WTC11 (cell line): ENCODE measurements around the gene PPM1L. TPM values are rescaled to one million over a fixed set of nuclear protein-coding genes. Genes with fewer than 3 reads are reported as not detected.

Source experiments
- ATAC-seq: fragments of 200-7000 bp; cut with Tn5 transposase; 2 replicates; pipeline ENCODE4 v1.10.0; 2021; ENCODE audit warnings: mild to moderate bottlenecking, moderate library complexity
- CTCF ChIA-PET: fragments of 300-600 bp; sonication (Branson Sonifier 250); formaldehyde crosslinking; loops from one replicate; lab custom pipeline; 2021; ENCODE audit warnings: antibody characterized with exemption; lab: Charles Lee
- POLR2A ChIA-PET: fragments of 350-600 bp; sonication (Branson Sonifier 250); formaldehyde crosslinking; loops from one replicate; lab custom pipeline; 2021; ENCODE audit warnings: antibody characterized with exemption; lab: Charles Lee
- DNase-seq: peaks from one replicate; pipeline ENCODE4 v3.0.0; 2021; ENCODE audit warnings: low spot score
- H3K27ac Mint-ChIP-seq: 2 replicates; pipeline ENCODE4 v1.8.0; 2021; ENCODE audit warnings: mixed read lengths
- H3K27me3 Mint-ChIP-seq: 2 replicates; pipeline ENCODE4 v1.8.0; 2021; ENCODE audit warnings: low read depth, mild to moderate bottlenecking, moderate library complexity, mixed read lengths
- H3K36me3 Mint-ChIP-seq: 2 replicates; pipeline ENCODE4 v1.8.0; 2021; ENCODE audit warnings: mixed read lengths
- H3K4me1 Mint-ChIP-seq: 2 replicates; pipeline ENCODE4 v1.8.0; 2022; ENCODE audit warnings: mixed read lengths
- H3K4me3 Mint-ChIP-seq: 2 replicates; pipeline ENCODE4 v1.8.0; 2021; ENCODE audit warnings: mild to moderate bottlenecking, moderate library complexity, mixed read lengths
- H3K9me3 Mint-ChIP-seq: 2 replicates; pipeline ENCODE4 v1.8.0; 2021; ENCODE audit warnings: mixed read lengths
- CDX4 ChIP-seq: fragments of 250-450 bp; sonication (Bioruptor Pico); IDR thresholded peaks from 2 replicates; pipeline ENCODE4 v1.9.0; 2021; ENCODE audit warnings: moderate library complexity, mild to moderate bottlenecking, inconsistent platforms, borderline replicate concordance
- E2F1 ChIP-seq: sonication (generic); formaldehyde crosslinking; IDR thresholded peaks from 2 replicates; pipeline ENCODE4 v1.8.0; 2022; ENCODE audit warnings: mild to moderate bottlenecking, missing genetic modification reagents
- ELF4 ChIP-seq: sonication (generic); formaldehyde crosslinking; IDR thresholded peaks from 2 replicates; pipeline ENCODE4 v1.8.1; 2022; ENCODE audit warnings: low read depth, mild to moderate bottlenecking, moderate library complexity, missing genetic modification reagents
- ERG ChIP-seq: fragments of 250-450 bp; sonication (Bioruptor Pico); IDR thresholded peaks from 2 replicates; pipeline ENCODE4 v1.8.0; 2021; ENCODE audit warnings: mild to moderate bottlenecking
- FOXJ3 ChIP-seq: sonication (generic); formaldehyde crosslinking; IDR thresholded peaks from 2 replicates; pipeline ENCODE4 v1.9.0; 2021; ENCODE audit warnings: missing genetic modification reagents, mild to moderate bottlenecking, borderline replicate concordance
- FOXK1 ChIP-seq: sonication (generic); formaldehyde crosslinking; IDR thresholded peaks from 2 replicates; pipeline ENCODE4 v1.8.0; 2022; ENCODE audit warnings: mild to moderate bottlenecking, moderate library complexity, missing genetic modification reagents
- MLX ChIP-seq: sonication (generic); formaldehyde crosslinking; IDR thresholded peaks from 2 replicates; pipeline ENCODE4 v1.8.1; 2023; ENCODE audit warnings: mild to moderate bottlenecking, missing genetic modification reagents, moderate library complexity
- NFYB ChIP-seq: sonication (generic); formaldehyde crosslinking; conservative IDR thresholded peaks from 2 replicates; pipeline ENCODE4 v1.8.0; 2022; ENCODE audit warnings: low read depth, missing genetic modification reagents
- RELA ChIP-seq: sonication (generic); formaldehyde crosslinking; IDR thresholded peaks from 2 replicates; pipeline ENCODE4 v1.8.1; 2022; ENCODE audit warnings: missing genetic modification reagents, mild to moderate bottlenecking, borderline replicate concordance
- TCF7 ChIP-seq: sonication (generic); formaldehyde crosslinking; IDR thresholded peaks from 2 replicates; pipeline ENCODE4 v1.8.0; 2022; ENCODE audit warnings: mild to moderate bottlenecking, low read depth, missing genetic modification reagents, moderate library complexity
- ZNF121 ChIP-seq: sonication (generic); formaldehyde crosslinking; IDR thresholded peaks from 2 replicates; pipeline ENCODE4 v1.8.0; 2023; ENCODE audit warnings: missing genetic modification reagents
- ZNF416 ChIP-seq: fragments of 250-450 bp; sonication (Bioruptor Pico); IDR thresholded peaks from 2 replicates; pipeline ENCODE4 v1.9.0; 2021; ENCODE audit warnings: mild to moderate bottlenecking, inconsistent platforms
- ZSCAN18 ChIP-seq: fragments of 250-450 bp; sonication (Bioruptor Pico); IDR thresholded peaks from 2 replicates; pipeline ENCODE4 v2.1.2; 2022; ENCODE audit warnings: mild to moderate bottlenecking, moderate library complexity
- total RNA-seq: library from RNA; stranded (reverse); gene quantifications from 3 replicates; pipeline ENCODE4 v1.2.3, GENCODE V29; 2021
- TF ChIP-seq, protein P1 (sequence below): sonication (generic); formaldehyde crosslinking; IDR thresholded peaks from 2 replicates; pipeline ENCODE4 v1.8.0; 2023; ENCODE audit warnings: missing genetic modification reagents, mild to moderate bottlenecking, borderline replicate concordance
- TF ChIP-seq, protein P2 (sequence below): sonication (generic); formaldehyde crosslinking; IDR thresholded peaks from 2 replicates; pipeline ENCODE4 v1.8.0; 2023; ENCODE audit warnings: missing genetic modification reagents

Gene PPM1L
- total RNA-seq, 1 experiment from 2014 or later = 18.1 TPM

DNA sequence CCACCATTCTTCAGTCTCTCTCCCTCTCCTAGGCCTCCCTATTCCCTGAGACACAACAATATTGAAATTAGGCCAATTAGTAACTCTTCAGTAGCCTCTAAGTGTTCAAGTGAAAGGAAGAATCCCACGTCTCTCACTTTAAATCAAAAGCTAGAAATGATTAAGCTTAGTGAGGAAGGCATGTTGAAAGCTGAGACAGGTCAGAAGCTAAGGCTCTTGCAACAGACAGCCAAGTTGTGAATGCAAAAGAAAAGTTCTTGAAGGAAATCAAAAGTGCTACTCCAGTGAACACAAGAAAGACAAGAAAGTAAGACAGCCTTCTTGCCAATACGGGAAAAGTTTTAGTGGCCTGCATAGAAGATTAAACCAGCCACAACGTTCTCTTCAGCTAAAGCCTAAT, 41.3 kb downstream of the PPM1L start:
- 0 out of 2 replicates have a peak, but pooled peaks cover 2% of the 10 kb centered on the region for H3K36me3 Mint-ChIP-seq
- no peaks in the 10 kb centered on the region for H3K27me3 Mint-ChIP-seq
- no peak overlapping the region for H3K27ac Mint-ChIP-seq
- H3K4me3 Mint-ChIP-seq = no peak overlapping the region
- peaks cover 12% of the 10 kb centered on the region for H3K9me3 Mint-ChIP-seq
- ChIA-PET CTCF (interaction anchor here (1.3 kb wide), 1 partner anchor 39 kb away, joined by 3 read pairs; no protein-coding TSS in a partner anchor), POLR2A (no interaction called here)
- DNase-seq = no peak
- H3K4me1 Mint-ChIP-seq = peaks cover 46% of the 10 kb centered on the region
- ATAC-seq = no peak
- TF ChIP-seq ZNF121 (CRISPR knock-in tag) = no peak
- no peak for TF ChIP-seq ERG (CRISPR knock-in tag)
- TF ChIP-seq MLX (CRISPR knock-in tag) = no peak
- TF ChIP-seq FOXK1 (CRISPR knock-in tag) = no peak
- TF ChIP-seq, protein P1, sequence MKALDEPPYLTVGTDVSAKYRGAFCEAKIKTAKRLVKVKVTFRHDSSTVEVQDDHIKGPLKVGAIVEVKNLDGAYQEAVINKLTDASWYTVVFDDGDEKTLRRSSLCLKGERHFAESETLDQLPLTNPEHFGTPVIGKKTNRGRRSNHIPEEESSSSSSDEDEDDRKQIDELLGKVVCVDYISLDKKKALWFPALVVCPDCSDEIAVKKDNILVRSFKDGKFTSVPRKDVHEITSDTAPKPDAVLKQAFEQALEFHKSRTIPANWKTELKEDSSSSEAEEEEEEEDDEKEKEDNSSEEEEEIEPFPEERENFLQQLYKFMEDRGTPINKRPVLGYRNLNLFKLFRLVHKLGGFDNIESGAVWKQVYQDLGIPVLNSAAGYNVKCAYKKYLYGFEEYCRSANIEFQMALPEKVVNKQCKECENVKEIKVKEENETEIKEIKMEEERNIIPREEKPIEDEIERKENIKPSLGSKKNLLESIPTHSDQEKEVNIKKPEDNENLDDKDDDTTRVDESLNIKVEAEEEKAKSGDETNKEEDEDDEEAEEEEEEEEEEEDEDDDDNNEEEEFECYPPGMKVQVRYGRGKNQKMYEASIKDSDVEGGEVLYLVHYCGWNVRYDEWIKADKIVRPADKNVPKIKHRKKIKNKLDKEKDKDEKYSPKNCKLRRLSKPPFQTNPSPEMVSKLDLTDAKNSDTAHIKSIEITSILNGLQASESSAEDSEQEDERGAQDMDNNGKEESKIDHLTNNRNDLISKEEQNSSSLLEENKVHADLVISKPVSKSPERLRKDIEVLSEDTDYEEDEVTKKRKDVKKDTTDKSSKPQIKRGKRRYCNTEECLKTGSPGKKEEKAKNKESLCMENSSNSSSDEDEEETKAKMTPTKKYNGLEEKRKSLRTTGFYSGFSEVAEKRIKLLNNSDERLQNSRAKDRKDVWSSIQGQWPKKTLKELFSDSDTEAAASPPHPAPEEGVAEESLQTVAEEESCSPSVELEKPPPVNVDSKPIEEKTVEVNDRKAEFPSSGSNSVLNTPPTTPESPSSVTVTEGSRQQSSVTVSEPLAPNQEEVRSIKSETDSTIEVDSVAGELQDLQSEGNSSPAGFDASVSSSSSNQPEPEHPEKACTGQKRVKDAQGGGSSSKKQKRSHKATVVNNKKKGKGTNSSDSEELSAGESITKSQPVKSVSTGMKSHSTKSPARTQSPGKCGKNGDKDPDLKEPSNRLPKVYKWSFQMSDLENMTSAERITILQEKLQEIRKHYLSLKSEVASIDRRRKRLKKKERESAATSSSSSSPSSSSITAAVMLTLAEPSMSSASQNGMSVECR = no peak
- TF ChIP-seq NFYB (CRISPR knock-in tag) = no peak
- no peak for TF ChIP-seq TCF7 (CRISPR knock-in tag)
- no peak for TF ChIP-seq RELA (CRISPR knock-in tag)
- no peak for TF ChIP-seq FOXJ3 (CRISPR knock-in tag)
- TF ChIP-seq E2F1 (CRISPR knock-in tag) = no peak
- TF ChIP-seq ZNF416 (CRISPR knock-in tag) = no peak
- no peak for TF ChIP-seq ZSCAN18 (CRISPR knock-in tag)
- no peak for TF ChIP-seq CDX4
- TF ChIP-seq, protein P2, sequence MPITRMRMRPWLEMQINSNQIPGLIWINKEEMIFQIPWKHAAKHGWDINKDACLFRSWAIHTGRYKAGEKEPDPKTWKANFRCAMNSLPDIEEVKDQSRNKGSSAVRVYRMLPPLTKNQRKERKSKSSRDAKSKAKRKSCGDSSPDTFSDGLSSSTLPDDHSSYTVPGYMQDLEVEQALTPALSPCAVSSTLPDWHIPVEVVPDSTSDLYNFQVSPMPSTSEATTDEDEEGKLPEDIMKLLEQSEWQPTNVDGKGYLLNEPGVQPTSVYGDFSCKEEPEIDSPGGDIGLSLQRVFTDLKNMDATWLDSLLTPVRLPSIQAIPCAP (CRISPR knock-in tag) = no peak
- no peak for TF ChIP-seq ELF4
